ENCODE measurements around the gene TMEM132D.

GRCh38 chr12:129606239-129606638 is 297.6 kb downstream of the TMEM132D start:
- TF ChIP-seq GATA2 (IDR thresholded peaks at IDR 0.05; ENCODE audit: low read depth, low read length), result no peak
- TF ChIP-seq GATA3 (IDR thresholded peaks at IDR 0.05; ENCODE audit: low read depth, low read length), result no peak
